ENCODE measurements around the gene ADGRB3. TPM values are rescaled to one million over a fixed set of nuclear protein-coding genes. Genes with fewer than 3 reads are reported as not detected.

The ADGRB3 gene
- total and polyA plus RNA-seq, 2 donors (not counting 1 experiment from before 2014, with no cell fraction given) = not detected

DNA sequence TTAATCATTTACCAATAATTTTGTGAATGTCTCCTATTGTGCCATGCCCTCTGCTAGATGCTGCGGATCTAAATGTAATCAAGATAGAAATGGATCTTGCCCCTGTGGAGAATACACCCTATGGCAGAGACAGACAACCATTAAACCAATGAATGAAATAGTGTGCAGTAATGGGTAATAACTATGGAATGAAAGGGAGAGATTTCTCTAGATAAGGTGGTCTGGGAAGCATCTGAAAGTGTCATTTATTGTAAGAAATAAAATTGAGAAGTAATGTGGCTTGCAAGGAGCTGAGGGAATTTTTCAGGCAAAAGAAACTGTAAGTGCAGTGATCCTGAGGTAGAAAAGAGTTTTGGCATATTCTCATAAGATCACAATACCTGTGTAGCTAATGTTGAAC, 731.7 kb downstream of the ADGRB3 start:
- Histone ChIP-seq H3K9me3 (ENCODE audit: control extremely low read depth in 1 of 3, control insufficient read depth in 2 of 3, insufficient read depth in 1 of 3, low read length in 2 of 3) (no peaks in the 10 kb centered on the region), H4K20me1 (ENCODE audit: control insufficient read depth, insufficient read depth, low read length, poor library complexity, severe bottlenecking) (no peaks in the 10 kb centered on the region), H3K4me2 (replicated peaks; ENCODE audit: low read depth, low read length, poor library complexity, severe bottlenecking) (no peak overlapping the region), H3K4me1 (ENCODE audit: control insufficient read depth in 2 of 2, insufficient read depth in 2 of 2, low read length in 2 of 2) (no peaks in the 10 kb centered on the region), H2AFZ (ENCODE audit: insufficient read depth, low read depth, low read length, poor library complexity, severe bottlenecking) (no peak overlapping the region), H3K4me3 (ENCODE audit: control extremely low read depth in 1 of 5, extremely low read depth in 1 of 5, insufficient read depth in 1 of 5, low read depth in 2 of 5, low read length in 4 of 5) (no peak overlapping the region), H3K27me3 (replicated peaks in 1 of 4; ENCODE audit: control extremely low read depth in 1 of 4, control insufficient read depth in 3 of 4, insufficient read depth in 4 of 4, low read length in 3 of 4) (no peaks in the 10 kb centered on the region), H3K9ac (ENCODE audit: low read length) (no peak overlapping the region), H3K27ac (ENCODE audit: low read length in 2 of 2) (no peak overlapping the region), H3K79me2 (ENCODE audit: control insufficient read depth, insufficient read depth, low read length) (no peaks in the 10 kb centered on the region), H3K36me3 (replicated peaks in 1 of 2; ENCODE audit: control extremely low read depth in 1 of 2, control insufficient read depth in 1 of 2, extremely low read depth in 1 of 2, insufficient read depth in 2 of 2, low read length in 1 of 2) (no peaks in the 10 kb centered on the region)
- CTCF ChIA-PET = no interaction called here
- ATAC-seq (ENCODE audit: low read depth) (no peak), DNase-seq (no peak)
- H3K9me3 Mint-ChIP-seq (ENCODE audit: insufficient read depth) = no peaks in the 10 kb centered on the region
- H3K4me3 Mint-ChIP-seq = no peak overlapping the region
- TF ChIP-seq EZH2 (IDR thresholded peaks at IDR 0.05; ENCODE audit: borderline replicate concordance, insufficient read depth, low read depth, low read length, poor library complexity, severe bottlenecking) = no peak
- TF ChIP-seq, protein P1, sequence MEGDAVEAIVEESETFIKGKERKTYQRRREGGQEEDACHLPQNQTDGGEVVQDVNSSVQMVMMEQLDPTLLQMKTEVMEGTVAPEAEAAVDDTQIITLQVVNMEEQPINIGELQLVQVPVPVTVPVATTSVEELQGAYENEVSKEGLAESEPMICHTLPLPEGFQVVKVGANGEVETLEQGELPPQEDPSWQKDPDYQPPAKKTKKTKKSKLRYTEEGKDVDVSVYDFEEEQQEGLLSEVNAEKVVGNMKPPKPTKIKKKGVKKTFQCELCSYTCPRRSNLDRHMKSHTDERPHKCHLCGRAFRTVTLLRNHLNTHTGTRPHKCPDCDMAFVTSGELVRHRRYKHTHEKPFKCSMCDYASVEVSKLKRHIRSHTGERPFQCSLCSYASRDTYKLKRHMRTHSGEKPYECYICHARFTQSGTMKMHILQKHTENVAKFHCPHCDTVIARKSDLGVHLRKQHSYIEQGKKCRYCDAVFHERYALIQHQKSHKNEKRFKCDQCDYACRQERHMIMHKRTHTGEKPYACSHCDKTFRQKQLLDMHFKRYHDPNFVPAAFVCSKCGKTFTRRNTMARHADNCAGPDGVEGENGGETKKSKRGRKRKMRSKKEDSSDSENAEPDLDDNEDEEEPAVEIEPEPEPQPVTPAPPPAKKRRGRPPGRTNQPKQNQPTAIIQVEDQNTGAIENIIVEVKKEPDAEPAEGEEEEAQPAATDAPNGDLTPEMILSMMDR (IDR thresholded peaks at IDR 0.05) = no peak
- no peaks in the 10 kb centered on the region for H3K4me1 Mint-ChIP-seq
- 100% methylated on average over 1 of the region's 1 CpG for WGBS (ENCODE audit: insufficient coverage)
- intact Hi-C loops (cut with micrococcal nuclease) = no loop called here
- H3K27ac Mint-ChIP-seq = no peak overlapping the region
- H3K27me3 Mint-ChIP-seq = no peaks in the 10 kb centered on the region
- POLR2A ChIA-PET = no interaction called here

- H3K9me3 Mint-ChIP-seq (ENCODE audit: insufficient read depth) = no peaks in the 10 kb centered on the region
- ATAC-seq (ENCODE audit: low read depth) (no peak), DNase-seq (no peak)
- no peak overlapping the region for H3K27ac Mint-ChIP-seq
- WGBS (ENCODE audit: insufficient coverage) = no CpG with 5 or more reads among the region's 1 CpG
- Histone ChIP-seq H3K27me3 (replicated peaks in 1 of 4; ENCODE audit: control extremely low read depth in 1 of 4, control insufficient read depth in 3 of 4, insufficient read depth in 4 of 4, low read length in 3 of 4) (no peaks in the 10 kb centered on the region), H4K20me1 (ENCODE audit: control insufficient read depth, insufficient read depth, low read length, poor library complexity, severe bottlenecking) (no peaks in the 10 kb centered on the region), H2AFZ (ENCODE audit: insufficient read depth, low read depth, low read length, poor library complexity, severe bottlenecking) (no peak overlapping the region), H3K27ac (ENCODE audit: low read length in 2 of 2) (no peak overlapping the region), H3K79me2 (ENCODE audit: control insufficient read depth, insufficient read depth, low read length) (no peaks in the 10 kb centered on the region), H3K9me3 (ENCODE audit: control extremely low read depth in 1 of 3, control insufficient read depth in 2 of 3, insufficient read depth in 1 of 3, low read length in 2 of 3) (no peaks in the 10 kb centered on the region), H3K4me3 (ENCODE audit: control extremely low read depth in 1 of 5, extremely low read depth in 1 of 5, insufficient read depth in 1 of 5, low read depth in 2 of 5, low read length in 4 of 5) (no peak overlapping the region), H3K4me1 (ENCODE audit: control insufficient read depth in 2 of 2, insufficient read depth in 2 of 2, low read length in 2 of 2) (no peaks in the 10 kb centered on the region), H3K9ac (ENCODE audit: low read length) (no peak overlapping the region), H3K36me3 (replicated peaks in 1 of 2; ENCODE audit: control extremely low read depth in 1 of 2, control insufficient read depth in 1 of 2, extremely low read depth in 1 of 2, insufficient read depth in 2 of 2, low read length in 1 of 2) (no peaks in the 10 kb centered on the region), H3K4me2 (replicated peaks; ENCODE audit: low read depth, low read length, poor library complexity, severe bottlenecking) (no peak overlapping the region)
- H3K4me3 Mint-ChIP-seq = no peak overlapping the region
- intact Hi-C loops (cut with micrococcal nuclease) = no loop called here
- TF ChIP-seq, protein P1 (IDR thresholded peaks at IDR 0.05) = no peak
- TF ChIP-seq EZH2 (IDR thresholded peaks at IDR 0.05; ENCODE audit: borderline replicate concordance, insufficient read depth, low read depth, low read length, poor library complexity, severe bottlenecking) = no peak
- ChIA-PET CTCF (no interaction called here), POLR2A (no interaction called here)
- no peaks in the 10 kb centered on the region for H3K4me1 Mint-ChIP-seq
- H3K27me3 Mint-ChIP-seq = no peaks in the 10 kb centered on the region
Observed at GRCh38 chr6:69368613-69369012, 733.5 kb downstream of the ADGRB3 start.
